D341Med (cell line): ENCODE data around the gene HS3ST5.

Source experiments
- DNase-seq: peaks from one replicate; pipeline ENCODE4 v3.0.0; 2012; ENCODE audit warnings: low spot score

HS3ST5 gene

GRCh38 chr6:114194362-114195026 is 148.3 kb downstream of the HS3ST5 start:
- no peak for DNase-seq

- DNase-seq: no peak
Measured at GRCh38 chr6:114187563-114187962, 155.3 kb downstream of the HS3ST5 start.

- DNase-seq: no peak
Measured at GRCh38 chr6:114181664-114182063, 161.2 kb downstream of the HS3ST5 start.

- DNase-seq: no peak
Measured at GRCh38 chr6:114179411-114179810, 163.4 kb downstream of the HS3ST5 start.

- no peak for DNase-seq
Measured at GRCh38 chr6:114176726-114177125, 166.1 kb downstream of the HS3ST5 start.

GRCh38 chr6:114172576-114173260 is 170.1 kb downstream of the HS3ST5 start:
- no peak for DNase-seq

- DNase-seq: no peak
Measured at GRCh38 chr6:114171473-114171872, 171.3 kb downstream of the HS3ST5 start.

GRCh38 chr6:114170958-114171387 is 171.8 kb downstream of the HS3ST5 start:
- DNase-seq: no peak

- no peak for DNase-seq
Measured at GRCh38 chr6:114170372-114170771, 172.5 kb downstream of the HS3ST5 start.

- DNase-seq: no peak
Measured at GRCh38 chr6:114169763-114170162, 173.1 kb downstream of the HS3ST5 start.

- no peak for DNase-seq
Measured at GRCh38 chr6:114167583-114168576, 174.9 kb downstream of the HS3ST5 start.

GRCh38 chr6:114164207-114164606 is 178.6 kb downstream of the HS3ST5 start:
- no peak for DNase-seq

GRCh38 chr6:114162691-114163347 is 180.0 kb downstream of the HS3ST5 start:
- no peak for DNase-seq

- no peak for DNase-seq
Measured at GRCh38 chr6:114160881-114161280, 181.9 kb downstream of the HS3ST5 start.

- DNase-seq: no peak
Measured at GRCh38 chr6:114159727-114160126, 183.1 kb downstream of the HS3ST5 start.

- no peak for DNase-seq
Measured at GRCh38 chr6:114158838-114159694, 183.8 kb downstream of the HS3ST5 start.

- no peak for DNase-seq
Measured at GRCh38 chr6:114158411-114158810, 184.4 kb downstream of the HS3ST5 start.

- DNase-seq: no peak
Measured at GRCh38 chr6:114157848-114158247, 185.0 kb downstream of the HS3ST5 start.

GRCh38 chr6:114155763-114156162 is 187.1 kb downstream of the HS3ST5 start:
- no peak for DNase-seq

- DNase-seq: no peak
Measured at GRCh38 chr6:114154812-114155211, 188.0 kb downstream of the HS3ST5 start.

GRCh38 chr6:114153448-114153847 is 189.4 kb downstream of the HS3ST5 start:
- DNase-seq: no peak
